ENCODE results near the gene MARCHF10. TPM values are rescaled to one million over a fixed set of nuclear protein-coding genes. Genes with fewer than 3 reads are reported as not detected.

Gene MARCHF10
- total RNA-seq, 4 donors from 2014 or later, result 2.1 TPM; not detected in 3

- no peak for DNase-seq
- H3K4me3 ChIP-seq, result no peak overlapping the region
- WGBS, 2 donors (ENCODE audit: low coverage in 1 of 2), result 70 to 85% methylated on average over 4 to 12 of the region's 12 CpGs
- no peak overlapping the region for H3K27ac ChIP-seq
- H3K9me3 ChIP-seq, result no peaks in the 10 kb centered on the region
- in situ Hi-C loops (cut with MboI; ENCODE audit: low pct_ligation_motif_present in 1 of 4, low pct_unique_long_range_greater_than_20kb in 1 of 4, low sequenced_read_pairs in 3 of 4), result no loop called here
- intact Hi-C loops (cut with DNase I; ENCODE audit: low total_unique reads), result no loop called here
- peaks cover 0 to 4% (median 0%) of the 10 kb centered on the region in 4 donors for H3K4me1 ChIP-seq
- TF ChIP-seq CTCF (IDR thresholded peaks at IDR 0.05), result no peak
- TF ChIP-seq EP300 (IDR thresholded peaks at IDR 0.05; ENCODE audit: low read depth), result no peak
- no peak for TF ChIP-seq POLR2AphosphoS5 (IDR thresholded peaks at IDR 0.05)
- no peak for TF ChIP-seq POLR2A (IDR thresholded peaks at IDR 0.05)
- no peaks in the 10 kb centered on the region for H3K27me3 ChIP-seq
- no peaks in the 10 kb centered on the region for H3K36me3 ChIP-seq
These were observed 16.2 kb downstream of the MARCHF10 start for GRCh38 chr17:62791767-62792446.

GRCh38 chr17:62791235-62791734 lies 16.8 kb downstream of the MARCHF10 start:
- Histone ChIP-seq H3K4me3 (no peak overlapping the region), H3K27me3 (no peaks in the 10 kb centered on the region), H3K9me3 (no peaks in the 10 kb centered on the region), H3K36me3 (no peaks in the 10 kb centered on the region), H3K27ac (no peak overlapping the region), H3K4me1 (peaks cover 0 to 4% (median 0%) of the 10 kb centered on the region in 4 donors)
- in situ Hi-C loops (cut with MboI; ENCODE audit: low pct_ligation_motif_present in 1 of 4, low pct_unique_long_range_greater_than_20kb in 1 of 4, low sequenced_read_pairs in 3 of 4), result no loop called here
- intact Hi-C loops (cut with DNase I; ENCODE audit: low total_unique reads), result no loop called here
- 29 to 40% methylated on average over 6 of the region's 6 CpGs for WGBS, 2 donors (ENCODE audit: low coverage in 1 of 2)
- no peak for DNase-seq
- TF ChIP-seq POLR2AphosphoS5 (IDR thresholded peaks at IDR 0.05) (no peak), POLR2A (IDR thresholded peaks at IDR 0.05) (no peak), EP300 (IDR thresholded peaks at IDR 0.05; ENCODE audit: low read depth) (no peak), CTCF (IDR thresholded peaks at IDR 0.05) (no peak)

GRCh38 chr17:62790564-62790986 lies 17.5 kb downstream of the MARCHF10 start:
- no peaks in the 10 kb centered on the region for H3K27me3 ChIP-seq
- H3K4me3 ChIP-seq, result no peak overlapping the region
- no peaks in the 10 kb centered on the region for H3K9me3 ChIP-seq
- in situ Hi-C loops (cut with MboI; ENCODE audit: low pct_ligation_motif_present in 1 of 4, low pct_unique_long_range_greater_than_20kb in 1 of 4, low sequenced_read_pairs in 3 of 4) (no loop called here), intact Hi-C loops (cut with DNase I; ENCODE audit: low total_unique reads) (no loop called here)
- H3K4me1 ChIP-seq, result peaks cover 0 to 4% (median 0%) of the 10 kb centered on the region in 4 donors
- H3K36me3 ChIP-seq, result no peaks in the 10 kb centered on the region
- no peak overlapping the region for H3K27ac ChIP-seq
- 63 to 67% methylated on average over 7 of the region's 7 CpGs for WGBS, 2 donors (ENCODE audit: low coverage in 1 of 2)
- no peak for DNase-seq
- TF ChIP-seq CTCF (IDR thresholded peaks at IDR 0.05) (no peak), POLR2AphosphoS5 (IDR thresholded peaks at IDR 0.05) (no peak), POLR2A (IDR thresholded peaks at IDR 0.05) (no peak), EP300 (IDR thresholded peaks at IDR 0.05; ENCODE audit: low read depth) (no peak)

- H3K36me3 ChIP-seq, result no peaks in the 10 kb centered on the region
- H3K9me3 ChIP-seq, result no peaks in the 10 kb centered on the region
- intact Hi-C loops (cut with DNase I; ENCODE audit: low total_unique reads) (no loop called here), in situ Hi-C loops (cut with MboI; ENCODE audit: low pct_ligation_motif_present in 1 of 4, low pct_unique_long_range_greater_than_20kb in 1 of 4, low sequenced_read_pairs in 3 of 4) (no loop called here)
- H3K27ac ChIP-seq, result no peak overlapping the region
- no peak for TF ChIP-seq POLR2AphosphoS5 (IDR thresholded peaks at IDR 0.05)
- TF ChIP-seq POLR2A (IDR thresholded peaks at IDR 0.05), result no peak
- no peak for TF ChIP-seq CTCF (IDR thresholded peaks at IDR 0.05)
- TF ChIP-seq EP300 (IDR thresholded peaks at IDR 0.05; ENCODE audit: low read depth), result no peak
- WGBS, 2 donors (ENCODE audit: low coverage in 1 of 2), result 88 to 89% methylated on average over 2 of the region's 2 CpGs
- H3K4me1 ChIP-seq, result peaks cover 0 to 4% (median 0%) of the 10 kb centered on the region in 4 donors
- no peak overlapping the region for H3K4me3 ChIP-seq
- no peaks in the 10 kb centered on the region for H3K27me3 ChIP-seq
- no peak for DNase-seq
These were observed 20.7 kb downstream of the MARCHF10 start for GRCh38 chr17:62787366-62787765.

All from transverse colon (tissue), 4 donors.